ENCODE data around the gene AP2A2. TPM values are rescaled to one million over a fixed set of nuclear protein-coding genes. Genes with fewer than 3 reads are reported as not detected.

Gene AP2A2
- total RNA-seq, 1 experiment from 2014 or later, result 29.6 TPM

- Histone ChIP-seq H3K36me3 (ENCODE audit: low read depth, low read length) (peaks cover 6% of the 10 kb centered on the region; the same call in 1 of the 2 replicates), H3K9me2 (replicated peaks; ENCODE audit: low read length) (no peaks in the 10 kb centered on the region), H3K9ac (ENCODE audit: low read length) (no peak overlapping the region), H2AFZ (ENCODE audit: low read length) (no peak overlapping the region), H3K27me3 (ENCODE audit: low read length) (no peaks in the 10 kb centered on the region), H3K9me3 (ENCODE audit: low read length) (no peaks in the 10 kb centered on the region), H3K79me2 (ENCODE audit: low read length) (no peaks in the 10 kb centered on the region), H3F3A (ENCODE audit: low read length, unreplicated experiment) (no peaks in the 10 kb centered on the region), H4K20me1 (ENCODE audit: low read length) (no peaks in the 10 kb centered on the region), H3K4me2 (ENCODE audit: low read length) (no peak overlapping the region), H3K27ac (ENCODE audit: low read length) (no peak overlapping the region), H3K4me1 (ENCODE audit: insufficient read depth, low read length) (no peaks in the 10 kb centered on the region), H3K4me3 (ENCODE audit: low read length) (no peak overlapping the region)
- ChIA-PET POLR2A (ENCODE audit: unreplicated experiment) (no interaction called here), CTCF (no interaction called here)
- no peak for ATAC-seq
- no peak for DNase-seq
- BruUV-seq (replicated peaks), result no TSS peak
- TF ChIP-seq EZH2 (IDR thresholded peaks at IDR 0.05; ENCODE audit: low read length, unreplicated experiment), result no peak
- TF ChIP-seq EZH2phosphoT487 (IDR thresholded peaks at IDR 0.05; ENCODE audit: borderline replicate concordance, low read length), result no peak
- TF ChIP-seq CTCF (conservative IDR thresholded peaks at IDR 0.05; ENCODE audit: low read depth, low read length), result no peak
- intact Hi-C loops (cut with micrococcal nuclease), result no loop called here
These were observed 38.1 kb upstream of the AP2A2 start for GRCh38 chr11:887589-887988.

GRCh38 chr11:888310-889212, 37.1 kb upstream of the AP2A2 start:
- ATAC-seq (no peak), DNase-seq (no peak)
- Histone ChIP-seq H3F3A (ENCODE audit: low read length, unreplicated experiment) (no peaks in the 10 kb centered on the region), H3K4me2 (ENCODE audit: low read length) (no peak overlapping the region), H3K9ac (ENCODE audit: low read length) (no peak overlapping the region), H3K4me1 (ENCODE audit: insufficient read depth, low read length) (no peaks in the 10 kb centered on the region), H3K9me2 (replicated peaks; ENCODE audit: low read length) (no peaks in the 10 kb centered on the region), H4K20me1 (ENCODE audit: low read length) (no peaks in the 10 kb centered on the region), H2AFZ (ENCODE audit: low read length) (no peak overlapping the region), H3K36me3 (ENCODE audit: low read depth, low read length) (peaks cover 6% of the 10 kb centered on the region; the same call in 1 of the 2 replicates), H3K4me3 (ENCODE audit: low read length) (no peak overlapping the region), H3K27me3 (ENCODE audit: low read length) (no peaks in the 10 kb centered on the region), H3K9me3 (ENCODE audit: low read length) (no peaks in the 10 kb centered on the region), H3K79me2 (ENCODE audit: low read length) (no peaks in the 10 kb centered on the region), H3K27ac (ENCODE audit: low read length) (no peak overlapping the region)
- TF ChIP-seq EZH2phosphoT487 (IDR thresholded peaks at IDR 0.05; ENCODE audit: borderline replicate concordance, low read length) (no peak), EZH2 (IDR thresholded peaks at IDR 0.05; ENCODE audit: low read length, unreplicated experiment) (no peak), CTCF (conservative IDR thresholded peaks at IDR 0.05; ENCODE audit: low read depth, low read length) (no peak)
- ChIA-PET POLR2A (ENCODE audit: unreplicated experiment) (no interaction called here), CTCF (no interaction called here)
- intact Hi-C loops (cut with micrococcal nuclease), result no loop called here
- no TSS peak for BruUV-seq (replicated peaks)

GRCh38 chr11:889257-889656, 36.4 kb upstream of the AP2A2 start:
- no peaks in the 10 kb centered on the region for H3K27me3 ChIP-seq (ENCODE audit: low read length)
- no peak overlapping the region for H3K9ac ChIP-seq (ENCODE audit: low read length)
- ChIA-PET CTCF (no interaction called here), POLR2A (ENCODE audit: unreplicated experiment) (no interaction called here)
- no peak overlapping the region for H2AFZ ChIP-seq (ENCODE audit: low read length)
- no peaks in the 10 kb centered on the region for H4K20me1 ChIP-seq (ENCODE audit: low read length)
- intact Hi-C loops (cut with micrococcal nuclease), result no loop called here
- no peak overlapping the region for H3K4me2 ChIP-seq (ENCODE audit: low read length)
- no peaks in the 10 kb centered on the region for H3K79me2 ChIP-seq (ENCODE audit: low read length)
- no peaks in the 10 kb centered on the region for H3K9me3 ChIP-seq (ENCODE audit: low read length)
- DNase-seq, result no peak
- no peak overlapping the region for H3K27ac ChIP-seq (ENCODE audit: low read length)
- no peaks in the 10 kb centered on the region for H3K4me1 ChIP-seq (ENCODE audit: insufficient read depth, low read length)
- peaks cover 6% of the 10 kb centered on the region; the same call in 1 of the 2 replicates for H3K36me3 ChIP-seq (ENCODE audit: low read depth, low read length)
- H3F3A ChIP-seq (ENCODE audit: low read length, unreplicated experiment), result no peaks in the 10 kb centered on the region
- H3K9me2 ChIP-seq (replicated peaks; ENCODE audit: low read length), result no peaks in the 10 kb centered on the region
- BruUV-seq (replicated peaks), result no TSS peak
- no peak overlapping the region for H3K4me3 ChIP-seq (ENCODE audit: low read length)
- TF ChIP-seq EZH2 (IDR thresholded peaks at IDR 0.05; ENCODE audit: low read length, unreplicated experiment), result no peak
- no peak for TF ChIP-seq EZH2phosphoT487 (IDR thresholded peaks at IDR 0.05; ENCODE audit: borderline replicate concordance, low read length)
- no peak for TF ChIP-seq CTCF (conservative IDR thresholded peaks at IDR 0.05; ENCODE audit: low read depth, low read length)
- ATAC-seq, result no peak

Data from PC-3 (cell line).